Kidney capillary endothelial cell (primary cell): ENCODE measurements around the gene CNOT6L.
"Not testable (repeated sequence)": the region's sequence is repeated elsewhere in the genome, so short reads cannot be mapped to it uniquely, and the experiment has no call there.

Source experiments
- DNase-seq: peaks from one replicate; pipeline ENCODE4 v3.0.0-alpha.2; 2018; ENCODE audit warnings: low spot score

Gene CNOT6L

DNA sequence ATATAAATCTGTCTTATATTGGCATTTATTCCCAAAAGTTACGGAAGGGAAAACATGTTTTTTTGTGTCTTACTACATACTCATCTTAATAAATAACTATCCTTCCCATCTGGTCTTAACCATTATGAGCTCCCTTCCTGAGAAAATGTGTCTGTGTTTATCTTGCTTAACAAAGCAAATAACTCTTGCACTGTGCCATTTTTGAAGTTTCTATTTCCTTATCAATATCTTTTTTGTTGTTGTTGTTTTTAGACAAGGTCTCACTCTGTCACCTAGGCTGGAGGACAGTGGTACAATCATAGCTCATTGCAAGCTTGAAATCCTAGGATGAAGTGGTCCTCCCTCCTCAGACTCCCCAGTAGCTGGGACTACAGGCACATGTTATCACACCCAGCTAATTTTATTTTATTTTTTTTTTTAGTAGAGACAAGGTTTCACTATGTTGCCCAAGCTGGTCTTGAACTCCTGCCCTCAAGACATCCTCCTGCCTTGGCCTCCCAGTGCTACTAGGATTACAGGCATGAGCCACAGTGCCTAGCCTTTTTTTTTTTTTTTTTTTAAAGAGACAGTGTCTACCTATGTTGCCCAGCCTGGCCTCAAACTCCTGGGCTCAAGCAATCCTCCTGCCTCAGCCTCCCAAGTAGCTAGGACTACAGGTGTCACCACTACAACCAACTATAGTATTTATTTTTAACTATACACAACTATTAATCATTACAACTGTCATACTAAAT, 36.9 kb downstream of the CNOT6L start:
- no peak for DNase-seq

- not testable (repeated sequence) for DNase-seq
Measured at GRCh38 chr4:77780762-77781161, 38.4 kb downstream of the CNOT6L start.

GRCh38 chr4:77777135-77777807, 41.9 kb downstream of the CNOT6L start:
- no peak for DNase-seq

DNA sequence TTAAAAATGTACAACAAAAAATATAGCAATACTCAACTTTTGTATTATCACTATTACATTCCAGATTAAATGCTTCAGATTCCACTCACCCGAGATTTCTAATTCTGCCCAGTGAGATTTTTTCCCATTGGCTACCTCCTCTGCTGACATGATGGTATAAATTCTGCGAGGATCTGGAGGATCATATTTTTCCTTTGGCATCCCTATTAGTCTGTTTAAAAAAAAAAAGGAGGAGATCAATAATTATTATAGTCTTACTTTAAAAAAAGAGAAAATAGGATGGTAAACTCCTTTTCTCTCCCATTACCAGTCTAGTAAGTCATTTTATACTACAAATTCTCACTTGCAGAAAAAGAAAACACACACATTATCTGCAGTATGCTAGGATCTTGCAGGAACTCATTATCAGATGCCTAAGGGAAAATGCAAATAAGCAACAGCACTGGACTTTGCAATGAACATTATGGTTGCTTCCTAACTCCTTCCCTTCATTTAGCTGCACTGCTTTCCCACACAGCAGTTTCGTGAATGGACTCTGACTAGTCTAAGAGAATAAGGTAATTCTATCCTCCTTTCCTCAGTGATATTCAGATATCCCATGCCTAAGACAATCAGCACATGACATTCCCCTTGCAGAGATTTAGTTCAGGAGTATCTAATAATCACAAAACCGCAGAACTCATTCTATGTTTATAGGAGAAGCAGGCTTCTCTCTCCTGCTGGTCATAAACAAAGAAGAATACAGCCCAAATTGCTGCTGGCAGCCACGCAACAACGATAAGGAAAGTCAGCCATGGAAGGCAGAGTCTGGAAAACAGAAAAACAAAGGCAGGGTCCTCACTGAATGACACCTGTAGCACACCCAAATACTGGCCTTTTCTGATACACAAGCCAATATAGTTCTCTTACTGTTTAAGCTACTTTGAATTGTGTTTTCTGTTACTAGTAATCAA, 42.7 kb downstream of the CNOT6L start:
- DNase-seq = no peak

GRCh38 chr4:77773101-77773500, 46.1 kb downstream of the CNOT6L start:
- DNase-seq = no peak

DNA sequence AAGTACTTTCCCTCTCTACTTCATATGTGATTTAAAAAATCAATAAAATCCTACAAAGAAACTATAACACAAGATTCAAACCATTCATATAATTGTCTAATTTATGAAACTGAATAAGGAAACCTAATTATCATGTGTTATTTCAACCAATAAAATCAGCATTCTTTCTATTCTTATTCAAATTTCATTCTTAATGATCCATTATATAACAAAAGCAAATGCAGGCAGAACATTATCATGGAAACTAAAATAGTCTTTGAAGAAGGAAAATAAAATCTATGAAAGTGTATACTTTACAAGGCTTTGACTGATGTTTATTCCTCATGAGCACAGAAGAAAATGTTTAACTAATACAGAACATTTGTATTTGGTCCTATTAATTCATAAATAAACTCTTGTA, 47.6 kb downstream of the CNOT6L start:
- no peak for DNase-seq

DNA sequence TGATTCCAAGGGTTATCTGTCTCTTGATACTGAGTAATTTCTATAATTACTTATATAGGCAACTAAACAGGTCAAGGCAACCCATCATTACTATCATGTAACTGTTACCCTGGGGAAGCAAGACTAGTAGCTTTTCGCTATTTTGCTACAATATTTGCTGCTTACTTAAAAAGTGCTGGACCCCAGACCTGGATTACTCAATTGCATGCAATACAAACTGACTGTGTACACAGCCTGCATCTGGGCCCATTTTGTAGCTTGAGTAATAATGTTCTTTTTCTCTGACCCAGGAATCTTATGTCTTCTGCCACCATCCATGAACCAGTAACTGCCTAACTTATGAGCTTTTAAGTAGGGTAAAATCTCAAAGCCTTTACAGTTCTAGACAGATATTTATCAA, 53.4 kb downstream of the CNOT6L start:
- DNase-seq = no peak

DNA sequence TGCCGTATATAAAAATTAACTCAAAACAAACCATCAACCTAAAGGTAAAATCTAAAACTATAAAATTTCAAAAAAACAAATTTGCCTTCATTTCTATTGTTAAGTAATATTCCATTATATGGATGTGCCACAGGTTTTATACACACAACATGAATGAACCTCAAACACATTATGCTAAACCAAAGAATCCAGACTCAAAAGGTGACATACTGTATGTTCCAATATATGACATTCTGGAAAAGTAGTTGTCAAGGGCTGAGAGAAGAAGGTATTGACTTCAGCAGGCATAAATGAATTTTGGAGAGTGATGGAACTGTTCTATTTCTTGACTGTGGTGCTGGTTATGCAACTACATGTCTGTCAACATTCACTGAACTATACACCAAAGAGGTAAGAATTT, 56.6 kb downstream of the CNOT6L start:
- DNase-seq = no peak

DNA sequence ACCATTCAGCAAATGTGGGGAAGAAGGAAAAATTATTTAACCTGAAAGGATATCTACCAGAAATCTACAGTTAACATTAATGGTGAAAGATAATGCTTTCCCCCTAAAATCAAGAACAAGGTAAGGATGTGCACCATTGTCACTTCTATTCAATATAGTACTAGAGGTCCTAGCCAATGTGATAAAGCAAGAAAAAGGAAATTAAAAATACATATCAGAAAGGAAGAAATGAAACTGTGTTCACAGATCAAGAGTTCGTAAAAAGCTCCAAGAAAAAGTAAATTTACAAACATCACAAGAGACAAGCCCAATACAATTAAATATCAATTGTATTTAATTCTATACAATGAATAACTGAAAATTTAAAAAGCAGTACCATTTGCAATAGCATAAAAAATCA, 57.6 kb downstream of the CNOT6L start:
- no peak for DNase-seq

DNA sequence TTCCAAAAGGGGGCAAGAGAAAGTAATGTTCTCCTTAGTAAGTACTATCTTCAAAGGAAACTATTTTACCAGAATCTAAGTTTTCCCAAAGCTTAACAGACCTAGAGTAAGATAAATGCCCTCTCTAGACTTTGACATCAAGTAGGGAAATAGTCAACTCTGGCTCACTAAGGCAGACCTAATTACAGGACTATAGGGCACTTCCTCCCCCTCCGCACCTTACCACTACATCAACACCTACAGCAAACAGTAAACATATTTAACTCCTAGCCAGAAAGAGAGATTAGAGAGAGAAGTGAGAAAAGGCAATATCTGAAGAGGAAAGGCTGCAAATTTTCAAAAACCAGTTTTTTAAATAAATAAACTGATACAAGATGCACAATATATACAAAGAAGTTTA, 60.4 kb downstream of the CNOT6L start:
- DNase-seq = no peak

DNA sequence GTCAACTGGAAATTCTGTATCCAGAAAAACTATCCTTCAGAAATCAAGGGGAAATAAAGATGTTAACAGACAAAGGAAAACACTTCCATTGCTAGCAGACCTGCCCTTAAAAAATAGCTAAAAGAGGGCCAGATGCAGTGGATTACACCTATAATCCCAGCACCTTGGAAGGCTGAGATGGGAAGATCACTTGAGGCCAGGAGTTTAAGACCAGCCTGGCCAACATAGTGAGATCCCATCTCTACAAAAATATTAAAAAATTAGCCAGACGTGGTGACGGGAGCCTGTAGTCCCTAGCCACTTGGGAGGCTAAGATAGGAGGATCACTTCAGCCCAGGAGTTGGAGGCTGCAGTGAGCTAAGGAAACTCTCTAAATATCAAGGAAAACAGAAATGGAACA, 67.4 kb downstream of the CNOT6L start:
- DNase-seq = no peak

DNA sequence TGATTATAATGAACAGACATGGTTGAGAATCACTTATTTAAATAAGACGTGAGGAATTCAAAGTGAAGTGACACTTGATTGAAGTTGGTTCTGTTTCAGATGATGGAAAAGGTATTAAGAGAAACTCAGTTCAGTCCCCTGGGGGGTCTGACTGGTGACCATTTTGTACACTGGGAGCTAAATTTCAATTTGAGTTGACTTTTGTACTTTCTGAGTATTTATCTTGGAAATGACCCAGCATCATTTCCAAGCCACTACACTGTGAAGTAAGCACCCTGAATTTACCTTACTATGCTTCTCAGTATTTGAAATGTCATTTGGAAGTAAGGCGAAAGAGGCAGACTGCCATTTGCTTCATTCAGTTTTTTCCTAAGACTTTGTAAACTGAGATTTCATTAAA, 73.4 kb downstream of the CNOT6L start:
- no peak for DNase-seq

DNA sequence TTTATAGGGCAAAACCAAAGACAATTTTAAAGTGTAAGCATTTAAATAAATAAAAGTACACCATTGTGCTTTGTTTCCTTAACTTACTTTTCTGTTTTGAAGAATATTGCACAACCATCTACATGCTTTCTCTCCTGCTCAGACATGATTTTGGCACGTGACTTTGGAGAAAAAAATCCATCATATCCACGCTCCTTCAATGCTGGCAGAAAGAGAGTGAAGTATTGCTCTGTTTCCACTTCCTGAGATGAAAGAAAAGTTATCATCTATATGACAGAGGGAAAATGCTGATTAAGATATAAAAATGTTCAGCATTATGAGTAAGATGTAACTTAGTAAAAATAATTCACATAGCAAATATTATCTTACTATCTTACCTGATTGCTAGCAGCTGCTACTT, 77.1 kb downstream of the CNOT6L start:
- no peak for DNase-seq

DNA sequence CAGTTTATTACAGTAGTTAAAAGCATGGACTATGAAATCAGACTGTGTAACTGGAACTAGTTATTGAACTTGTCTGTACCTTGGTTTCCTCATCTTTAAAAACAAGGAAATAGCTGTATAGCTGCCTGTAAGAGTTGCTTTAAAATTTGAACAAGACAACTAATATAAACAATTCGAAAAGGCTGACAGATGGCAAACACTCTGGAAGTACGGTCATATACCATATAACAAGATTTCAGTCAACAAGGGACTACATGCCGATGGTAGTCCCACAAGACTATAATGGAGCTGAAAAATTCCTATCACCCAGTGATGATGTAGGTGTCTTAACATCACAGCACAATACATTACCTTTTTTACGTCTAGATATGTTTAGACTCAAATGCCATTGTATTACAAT, 78.7 kb downstream of the CNOT6L start:
- no peak for DNase-seq

DNA sequence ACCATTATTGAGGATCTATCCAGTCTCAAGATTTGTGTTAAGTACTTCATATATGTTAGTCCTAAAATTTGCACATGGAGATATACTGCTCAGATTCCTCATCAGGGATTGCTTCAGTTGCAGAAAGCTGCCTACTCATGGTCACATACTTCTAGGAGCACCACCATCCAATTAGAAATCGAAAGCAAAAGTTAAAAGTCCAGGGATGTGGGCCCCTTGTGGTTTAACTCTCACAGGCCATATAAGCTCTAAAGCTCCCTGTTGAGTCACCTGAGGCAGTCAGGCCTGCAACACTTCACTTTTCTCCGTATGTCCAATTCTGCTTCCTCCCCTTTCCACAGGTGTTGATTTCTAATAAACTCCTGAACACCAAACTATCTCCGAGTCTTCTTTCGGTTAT, 84.2 kb downstream of the CNOT6L start:
- DNase-seq = no peak

GRCh38 chr4:77731656-77732055, 87.5 kb downstream of the CNOT6L start:
- no peak for DNase-seq

DNA sequence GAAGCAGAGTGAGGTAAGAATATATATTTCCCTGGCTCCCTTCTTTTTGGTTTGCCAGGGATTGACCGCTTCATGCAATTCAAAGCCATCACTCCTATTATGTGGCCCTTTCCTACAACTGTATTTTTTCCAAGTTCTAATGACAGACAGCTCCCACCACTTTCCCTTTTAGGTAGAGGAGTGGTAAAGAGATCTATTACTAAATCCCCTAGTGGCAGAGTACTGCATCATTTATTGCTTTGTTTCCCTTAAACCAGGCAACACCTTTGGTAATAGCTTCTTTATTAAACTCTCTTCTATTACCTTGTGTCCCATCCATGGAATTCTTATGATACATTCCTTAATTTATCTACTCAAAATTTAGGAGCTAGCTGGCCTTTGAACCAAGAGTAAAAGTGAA, 90.7 kb downstream of the CNOT6L start:
- DNase-seq = no peak

- no peak for DNase-seq
Measured at GRCh38 chr4:77721073-77721472, 98.1 kb downstream of the CNOT6L start.

GRCh38 chr4:77718500-77718899, 100.7 kb downstream of the CNOT6L start:
- DNase-seq = not testable (repeated sequence)

GRCh38 chr4:77715414-77716290, 103.5 kb downstream of the CNOT6L start:
- DNase-seq = no peak

DNA sequence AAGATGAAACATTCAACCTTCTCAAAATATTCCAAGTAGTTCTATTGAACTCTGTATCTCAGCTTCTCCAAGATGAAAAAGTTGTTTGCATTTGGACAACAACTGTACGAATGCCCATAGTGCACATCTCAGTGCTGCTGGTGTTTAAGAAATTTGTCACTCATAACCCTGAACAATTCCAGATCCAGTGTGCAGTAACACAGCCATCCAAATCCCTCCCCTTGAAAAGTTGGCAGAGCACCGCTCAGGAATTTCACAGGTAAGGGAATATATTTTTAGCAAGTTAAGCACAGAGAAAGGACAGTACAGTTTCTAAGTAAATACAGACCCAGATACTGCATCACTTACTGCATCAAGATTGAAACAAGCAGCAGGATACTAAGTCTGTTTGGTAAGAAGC, 104.7 kb downstream of the CNOT6L start:
- DNase-seq = no peak

DNA sequence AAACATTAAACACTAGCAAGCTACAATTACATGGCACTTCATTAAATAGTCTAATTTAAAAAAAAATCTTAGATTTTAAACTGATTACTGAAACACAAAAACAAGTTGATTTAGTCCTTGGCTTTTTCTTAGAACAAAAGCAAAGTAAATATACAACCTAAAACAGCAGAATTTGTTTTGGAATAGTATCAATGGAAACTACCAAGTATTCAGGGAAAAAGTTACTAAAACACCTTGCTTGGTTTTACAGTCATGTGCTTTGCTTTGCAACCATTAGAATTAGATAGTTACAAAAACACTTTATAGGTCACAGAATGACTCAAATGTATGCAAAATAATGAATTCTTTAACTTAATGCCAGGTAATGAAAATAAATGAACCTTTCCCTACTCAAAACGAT, 105.3 kb downstream of the CNOT6L start:
- no peak for DNase-seq
